Uterus (tissue), 4 donors: ENCODE data around the gene ATP5IF1. TPM values are rescaled to one million over a fixed set of nuclear protein-coding genes. Genes with fewer than 3 reads are reported as not detected.
A peak's percentile ranks its signal among the peaks of the same experiment; 100 is the strongest.

Experiments used
- DNase-seq, 2 donors: peaks; one replicate each; pipeline ENCODE4 v3.0.0-alpha.2; 2019 to 2020
- H3K27ac ChIP-seq, 2 donors: fragments of 200-600 bp; sonication (generic); 1 replicate in 1 of 2; 2 replicates in 1 of 2; pipeline ENCODE4 v1.5.1; 2016 to 2018
- H3K27me3 ChIP-seq, 2 donors: fragments of 200-600 bp; sonication (generic); one replicate each; pipeline ENCODE4 v1.5.1; 2018 to 2019; ENCODE audit warnings: control low read depth in 1 of 2
- H3K36me3 ChIP-seq, 2 donors: fragments of 200-600 bp; sonication (generic); one replicate each; pipeline ENCODE4 v1.5.1; 2019; ENCODE audit warnings: control low read depth in 1 of 2
- H3K4me1 ChIP-seq, 2 donors: fragments of 200-600 bp; sonication (generic); one replicate each; pipeline ENCODE4 v1.5.1; 2018 to 2019; ENCODE audit warnings: control low read depth in 1 of 2
- H3K4me3 ChIP-seq, 2 donors: fragments of 200-600 bp; sonication (generic); 1 replicate in 1 of 2; 2 replicates in 1 of 2; pipeline ENCODE4 v1.5.1; 2018 to 2019; ENCODE audit warnings: mild to moderate bottlenecking in 1 of 2
- H3K9me3 ChIP-seq, 2 donors: fragments of 200-600 bp; sonication (generic); one replicate each; pipeline ENCODE4 v1.5.1; 2019; ENCODE audit warnings: control low read depth in 1 of 2
- POLR2A ChIP-seq, 2 donors: fragments of 450-650 bp; IDR thresholded peaks; one replicate each; pipeline ENCODE4 v1.6.1; 2016; ENCODE audit warnings: antibody characterized with exemption in 2 of 2, mild to moderate bottlenecking in 1 of 2, moderate library complexity in 1 of 2
- intact Hi-C: fragments of 100-400 bp; cut with DNase I; formaldehyde crosslinking; loops from one replicate; pipeline ENCODE4 v1.15.1; 2023; ENCODE audit warnings: low total_unique reads
- total RNA-seq, 4 donors: library from RNA; depleted of rRNA in 3 of 4; stranded (reverse); fragments of >200 nt in 3 of 4; gene quantifications; one replicate each; pipeline versions ENCODE4 v1.1.0 to v1.2.4, GENCODE V29; 2014 to 2023
- TF ChIP-seq, protein P1 (sequence below), 4 experiments: fragments of 200-600 bp in 2 of 4; fragments of 450-650 bp in 2 of 4; sonication (generic) in 2 of 4; IDR thresholded peaks; one replicate each; pipeline ENCODE4 v1.5.1; 2016 to 2019; ENCODE audit warnings: antibody characterized with exemption in 4 of 4, mild to moderate bottlenecking in 2 of 4, moderate library complexity in 1 of 4
- donor health status: DM: yes; HTN: yes; CAD: no.

ATP5IF1 gene
- total RNA-seq, 4 donors from 2014 or later = 57.1 to 103 (median 82.2) TPM

- Histone ChIP-seq H3K36me3 (no peaks in the 10 kb centered on the region), H3K4me3 (no peak overlapping the region), H3K4me1 (no peaks in the 10 kb centered on the region), H3K27me3 (no peaks in the 10 kb centered on the region), H3K9me3 (no peaks in the 10 kb centered on the region), H3K27ac (no peak overlapping the region)
- intact Hi-C loops = no loop called here
- DNase-seq = no peak
- TF ChIP-seq, protein P1, sequence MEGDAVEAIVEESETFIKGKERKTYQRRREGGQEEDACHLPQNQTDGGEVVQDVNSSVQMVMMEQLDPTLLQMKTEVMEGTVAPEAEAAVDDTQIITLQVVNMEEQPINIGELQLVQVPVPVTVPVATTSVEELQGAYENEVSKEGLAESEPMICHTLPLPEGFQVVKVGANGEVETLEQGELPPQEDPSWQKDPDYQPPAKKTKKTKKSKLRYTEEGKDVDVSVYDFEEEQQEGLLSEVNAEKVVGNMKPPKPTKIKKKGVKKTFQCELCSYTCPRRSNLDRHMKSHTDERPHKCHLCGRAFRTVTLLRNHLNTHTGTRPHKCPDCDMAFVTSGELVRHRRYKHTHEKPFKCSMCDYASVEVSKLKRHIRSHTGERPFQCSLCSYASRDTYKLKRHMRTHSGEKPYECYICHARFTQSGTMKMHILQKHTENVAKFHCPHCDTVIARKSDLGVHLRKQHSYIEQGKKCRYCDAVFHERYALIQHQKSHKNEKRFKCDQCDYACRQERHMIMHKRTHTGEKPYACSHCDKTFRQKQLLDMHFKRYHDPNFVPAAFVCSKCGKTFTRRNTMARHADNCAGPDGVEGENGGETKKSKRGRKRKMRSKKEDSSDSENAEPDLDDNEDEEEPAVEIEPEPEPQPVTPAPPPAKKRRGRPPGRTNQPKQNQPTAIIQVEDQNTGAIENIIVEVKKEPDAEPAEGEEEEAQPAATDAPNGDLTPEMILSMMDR (IDR thresholded peaks at IDR 0.05) = no peak
- TF ChIP-seq POLR2A (IDR thresholded peaks at IDR 0.05) = no peak
Measured at GRCh38 chr1:28278763-28279162, 42.8 kb downstream of the ATP5IF1 start.

DNA sequence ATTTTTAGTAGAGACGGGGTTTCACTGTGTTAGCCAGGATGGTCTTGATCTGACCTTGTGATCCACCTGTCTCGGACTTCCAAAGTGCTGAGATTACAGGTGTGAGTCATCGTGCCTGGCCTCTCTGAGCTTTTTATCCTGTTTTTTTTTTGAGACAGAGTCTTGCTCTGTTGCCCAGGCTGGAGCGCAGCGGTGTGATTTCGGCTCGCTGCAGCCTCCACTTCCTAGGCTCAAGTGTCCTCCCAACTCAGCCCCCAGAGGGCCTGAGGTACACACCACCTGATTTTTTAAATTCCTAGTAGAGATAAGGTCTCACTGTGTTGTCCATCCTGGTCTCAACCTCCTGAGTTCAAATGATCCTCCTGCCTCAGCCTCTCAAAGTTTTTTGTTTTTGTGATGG lies 43.8 kb downstream of the ATP5IF1 start:
- Histone ChIP-seq H3K36me3 (no peaks in the 10 kb centered on the region), H3K9me3 (no peaks in the 10 kb centered on the region), H3K27me3 (no peaks in the 10 kb centered on the region), H3K4me3 (no peak overlapping the region), H3K27ac (no peak overlapping the region), H3K4me1 (no peaks in the 10 kb centered on the region)
- no peak for TF ChIP-seq POLR2A (IDR thresholded peaks at IDR 0.05)
- TF ChIP-seq, protein P1 (IDR thresholded peaks at IDR 0.05) = no peak
- DNase-seq = no peak
- intact Hi-C loops = no loop called here

DNA sequence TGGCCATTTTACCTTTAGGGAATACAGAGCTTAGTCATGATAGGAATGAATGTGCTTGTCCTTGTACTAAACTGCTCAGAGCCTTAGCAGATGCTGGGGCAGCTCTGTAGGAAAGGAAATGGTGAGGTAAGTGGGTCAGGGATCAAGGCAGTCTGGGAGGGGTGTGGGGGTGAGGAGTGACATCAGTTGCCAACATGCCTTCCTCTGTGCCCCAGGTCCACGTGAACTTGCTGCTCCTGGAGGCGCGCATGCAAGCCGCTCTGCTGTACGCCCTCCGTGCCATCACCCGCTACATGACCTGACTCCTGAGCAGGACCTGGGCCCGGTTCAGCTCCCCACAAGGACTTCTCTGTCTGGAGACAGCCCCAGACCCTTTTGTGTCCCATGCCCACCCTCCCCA lies 44.6 kb downstream of the ATP5IF1 start:
- Histone ChIP-seq H3K4me3 (no peak overlapping the region), H3K36me3 (no peaks in the 10 kb centered on the region), H3K27me3 (no peaks in the 10 kb centered on the region), H3K9me3 (no peaks in the 10 kb centered on the region), H3K27ac (peak overlapping the region; percentile 27 to 35), H3K4me1 (no peaks in the 10 kb centered on the region)
- intact Hi-C loops = no loop called here
- DNase-seq = peak in 1 of 2 donors; percentile 30
- no peak for TF ChIP-seq POLR2A (IDR thresholded peaks at IDR 0.05)
- TF ChIP-seq, protein P1 (IDR thresholded peaks at IDR 0.05) = no peak

- no peak for DNase-seq
- H3K27ac ChIP-seq = peak overlapping the region; percentile 27 to 35
- no peaks in the 10 kb centered on the region for H3K9me3 ChIP-seq
- intact Hi-C loops = no loop called here
- no peaks in the 10 kb centered on the region for H3K27me3 ChIP-seq
- H3K4me3 ChIP-seq = no peak overlapping the region
- TF ChIP-seq POLR2A (IDR thresholded peaks at IDR 0.05) = no peak
- TF ChIP-seq, protein P1 (IDR thresholded peaks at IDR 0.05) = no peak
- H3K4me1 ChIP-seq = no peaks in the 10 kb centered on the region
- H3K36me3 ChIP-seq = no peaks in the 10 kb centered on the region
Measured at GRCh38 chr1:28280977-28281381, 45.1 kb downstream of the ATP5IF1 start.

DNA sequence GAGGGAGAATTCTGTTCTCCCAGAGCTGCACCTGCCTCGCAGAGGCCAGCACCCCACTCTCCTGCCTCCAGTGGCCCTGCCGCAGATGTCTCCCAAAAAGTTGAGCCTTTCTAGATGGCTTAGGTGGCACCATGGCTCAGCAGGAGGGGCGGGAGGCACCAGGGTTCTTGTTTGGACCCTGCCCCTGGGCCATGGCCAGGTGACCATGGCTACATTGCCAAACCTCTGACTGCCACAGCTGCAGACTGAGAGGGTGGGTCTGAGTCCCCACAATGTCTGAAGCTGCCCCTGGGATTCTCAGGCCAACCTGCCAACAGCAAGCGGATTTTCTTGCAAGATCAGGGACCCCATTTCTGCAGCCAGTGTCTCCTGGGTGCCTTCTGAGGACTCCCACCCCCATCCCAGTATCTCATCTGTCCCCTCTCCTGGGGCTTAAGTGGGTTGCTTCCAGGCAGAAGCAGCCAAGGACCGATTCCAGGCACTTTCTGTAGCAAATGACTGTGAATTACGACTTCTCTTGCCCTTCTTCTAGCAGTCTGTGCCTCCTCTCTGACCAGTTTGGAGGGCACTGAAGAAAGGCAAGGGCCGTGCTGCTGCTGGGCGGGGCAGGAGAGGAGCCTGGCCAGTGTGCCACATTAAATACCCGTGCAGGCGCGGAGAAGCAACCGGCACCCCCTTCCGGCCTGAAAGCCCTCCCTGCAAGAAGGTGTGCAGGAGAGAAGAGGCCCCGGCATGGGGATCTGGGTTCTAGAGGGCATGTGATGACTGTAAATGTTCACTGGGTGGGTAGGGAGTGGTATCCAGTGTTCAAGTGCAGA lies 45.9 kb downstream of the ATP5IF1 start:
- H3K27me3 ChIP-seq = no peaks in the 10 kb centered on the region
- no peaks in the 10 kb centered on the region for H3K36me3 ChIP-seq
- DNase-seq = no peak
- TF ChIP-seq POLR2A (IDR thresholded peaks at IDR 0.05) = no peak
- TF ChIP-seq, protein P1 (IDR thresholded peaks at IDR 0.05) = no peak
- peak overlapping the region in 1 of 2 donors; percentile 35 for H3K27ac ChIP-seq
- intact Hi-C loops = no loop called here
- H3K9me3 ChIP-seq = no peaks in the 10 kb centered on the region
- H3K4me3 ChIP-seq = no peak overlapping the region
- no peaks in the 10 kb centered on the region for H3K4me1 ChIP-seq
